A673 (cell line): Measurements from ENCODE around the gene CDK19.

ENCODE experiments used
- EZH2 ChIP-seq: fragments of 200-600 bp; sonication (generic); IDR thresholded peaks from 2 replicates; pipeline ENCODE4 v1.6.1; 2017; ENCODE audit warnings: borderline replicate concordance, low read depth, mild to moderate bottlenecking, mixed read lengths, antibody characterized with exemption, low read length; ENCODE audit not compliant: poor library complexity, severe bottlenecking
- TF ChIP-seq, protein P1 (sequence below): fragments of 300-800, 200-600 bp; sonication (generic); conservative IDR thresholded peaks from 2 replicates; pipeline ENCODE4 v1.5.1; 2017; ENCODE audit warnings: low read depth, mild to moderate bottlenecking, antibody characterized with exemption, low read length, moderate library complexity, mixed read lengths

DNA sequence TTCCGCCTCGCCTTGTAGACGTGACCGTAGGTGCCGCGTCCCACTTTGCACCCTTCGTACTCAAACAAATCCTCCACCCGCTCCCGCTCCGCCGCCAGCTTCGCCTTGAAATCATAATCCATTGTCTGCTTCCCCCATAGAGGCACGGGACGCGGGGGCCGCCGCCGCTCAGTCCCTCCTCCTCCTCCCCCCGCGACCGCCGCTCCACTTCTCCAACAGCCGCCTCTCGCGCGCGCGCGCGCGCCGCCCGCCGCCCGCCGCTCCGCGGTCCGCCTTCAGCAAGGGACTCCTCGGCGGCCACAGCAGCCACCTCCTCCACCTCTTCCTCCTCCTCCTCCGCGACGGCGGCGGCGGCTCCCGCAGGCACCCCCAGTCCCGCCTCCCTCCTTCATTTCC lies 256 bp downstream of the CDK19 start:
- TF ChIP-seq, protein P1, sequence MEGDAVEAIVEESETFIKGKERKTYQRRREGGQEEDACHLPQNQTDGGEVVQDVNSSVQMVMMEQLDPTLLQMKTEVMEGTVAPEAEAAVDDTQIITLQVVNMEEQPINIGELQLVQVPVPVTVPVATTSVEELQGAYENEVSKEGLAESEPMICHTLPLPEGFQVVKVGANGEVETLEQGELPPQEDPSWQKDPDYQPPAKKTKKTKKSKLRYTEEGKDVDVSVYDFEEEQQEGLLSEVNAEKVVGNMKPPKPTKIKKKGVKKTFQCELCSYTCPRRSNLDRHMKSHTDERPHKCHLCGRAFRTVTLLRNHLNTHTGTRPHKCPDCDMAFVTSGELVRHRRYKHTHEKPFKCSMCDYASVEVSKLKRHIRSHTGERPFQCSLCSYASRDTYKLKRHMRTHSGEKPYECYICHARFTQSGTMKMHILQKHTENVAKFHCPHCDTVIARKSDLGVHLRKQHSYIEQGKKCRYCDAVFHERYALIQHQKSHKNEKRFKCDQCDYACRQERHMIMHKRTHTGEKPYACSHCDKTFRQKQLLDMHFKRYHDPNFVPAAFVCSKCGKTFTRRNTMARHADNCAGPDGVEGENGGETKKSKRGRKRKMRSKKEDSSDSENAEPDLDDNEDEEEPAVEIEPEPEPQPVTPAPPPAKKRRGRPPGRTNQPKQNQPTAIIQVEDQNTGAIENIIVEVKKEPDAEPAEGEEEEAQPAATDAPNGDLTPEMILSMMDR: no peak
- TF ChIP-seq EZH2: no peak
